Activated T-helper 17 cell treated with anti-CD3 and anti-CD28 coated beads, Interleukin-2, amount 50 U/mL, for 72 hours (primary cell): ENCODE data around the gene MED14. TPM values are rescaled to one million over a fixed set of nuclear protein-coding genes. Genes with fewer than 3 reads are reported as not detected.
A peak's percentile ranks its signal among the peaks of the same experiment; 100 is the strongest.

ENCODE experiments used
- ATAC-seq: fragments of 150-1000 bp; cut with Tn5 transposase; replicated peaks from 2 replicates; pipeline ENCODE4 v1.10.0; 2021; ENCODE audit warnings: mild to moderate bottlenecking, moderate library complexity
- H3K27ac Mint-ChIP-seq: one replicate; pipeline ENCODE4 v1.8.0; 2022; ENCODE audit warnings: mixed read lengths
- H3K27me3 Mint-ChIP-seq: one replicate; pipeline ENCODE4 v1.8.0; 2022; ENCODE audit warnings: mixed read lengths
- H3K36me3 Mint-ChIP-seq: one replicate; pipeline ENCODE4 v1.8.0; 2022; ENCODE audit warnings: low read depth, mild to moderate bottlenecking, mixed read lengths
- H3K4me1 Mint-ChIP-seq: one replicate; pipeline ENCODE4 v1.8.0; 2022; ENCODE audit warnings: mixed read lengths
- H3K4me3 Mint-ChIP-seq: one replicate; pipeline ENCODE4 v1.8.0; 2022; ENCODE audit warnings: mild to moderate bottlenecking, mixed read lengths
- H3K9me3 Mint-ChIP-seq: one replicate; pipeline ENCODE4 v1.8.0; 2022; ENCODE audit warnings: mixed read lengths
- total RNA-seq, 2 donors: library from RNA; stranded (reverse); gene quantifications; one replicate each; pipeline ENCODE4 v1.2.3, GENCODE V29; 2022

MED14 gene
- total RNA-seq, 2 donors from 2014 or later, result 39.4 to 41.8 TPM

DNA sequence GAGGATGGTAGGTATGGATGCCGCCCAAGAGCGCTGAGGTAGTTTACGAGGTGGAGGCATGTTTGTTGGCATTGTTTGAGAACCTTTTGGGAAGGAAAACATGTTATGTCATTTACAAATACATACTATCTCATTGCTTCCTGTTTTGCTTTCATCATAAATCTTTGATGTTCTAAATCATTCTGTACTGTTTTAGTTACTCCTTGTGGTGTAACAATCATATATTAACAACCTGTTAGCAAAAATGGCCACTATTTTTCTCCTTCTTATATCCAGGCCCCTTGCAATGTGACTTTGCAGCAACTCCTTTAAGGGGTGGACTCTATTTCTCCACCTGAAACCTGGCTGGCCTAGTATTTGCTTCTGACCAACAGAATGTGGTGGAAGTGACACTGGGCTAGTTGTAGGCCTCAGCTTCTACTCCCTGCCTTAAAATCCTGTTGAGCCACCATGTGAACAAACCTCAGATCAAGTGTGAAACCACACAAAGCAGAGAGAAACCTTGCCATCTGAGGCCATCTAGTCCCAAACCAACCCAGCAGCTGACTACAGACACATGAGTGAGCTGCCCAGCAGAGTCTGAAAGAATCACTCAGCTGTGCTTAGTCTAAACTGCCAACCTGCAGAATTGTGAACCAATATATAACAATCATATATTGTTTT, 72.1 kb downstream of the MED14 start:
- no peak for ATAC-seq

DNA sequence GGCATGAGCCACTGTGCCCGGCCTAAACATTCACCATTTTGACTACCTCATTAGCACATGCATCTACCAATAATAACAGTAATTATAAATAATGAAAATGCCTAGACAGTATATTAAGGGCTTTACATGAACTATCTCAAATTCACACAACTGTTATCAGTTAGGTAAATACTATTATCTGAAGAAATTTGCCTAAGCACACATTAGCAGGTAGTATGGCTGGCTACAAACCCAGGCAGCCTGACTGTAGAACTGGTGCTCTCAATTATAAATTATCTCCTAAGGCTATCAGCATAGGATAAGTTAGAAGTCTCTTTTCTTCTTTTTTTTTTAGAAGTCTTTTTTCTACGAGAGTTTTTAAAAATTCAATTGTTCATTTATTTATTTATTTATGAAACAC, 73.9 kb downstream of the MED14 start:
- Mint-ChIP-seq H3K27ac (no peak overlapping the region), H3K4me3 (no peak overlapping the region), H3K9me3 (no peaks in the 10 kb centered on the region), H3K4me1 (no peaks in the 10 kb centered on the region), H3K36me3 (peaks cover 70% of the 10 kb centered on the region), H3K27me3 (no peaks in the 10 kb centered on the region)
- no peak for ATAC-seq

More for the DNA sequence above, 72.1 kb downstream of the MED14 start:
- Mint-ChIP-seq H3K27me3 (no peaks in the 10 kb centered on the region), H3K4me3 (no peak overlapping the region), H3K4me1 (no peaks in the 10 kb centered on the region), H3K27ac (peak overlapping the region; percentile 41), H3K9me3 (no peaks in the 10 kb centered on the region), H3K36me3 (peaks cover 79% of the 10 kb centered on the region)

DNA sequence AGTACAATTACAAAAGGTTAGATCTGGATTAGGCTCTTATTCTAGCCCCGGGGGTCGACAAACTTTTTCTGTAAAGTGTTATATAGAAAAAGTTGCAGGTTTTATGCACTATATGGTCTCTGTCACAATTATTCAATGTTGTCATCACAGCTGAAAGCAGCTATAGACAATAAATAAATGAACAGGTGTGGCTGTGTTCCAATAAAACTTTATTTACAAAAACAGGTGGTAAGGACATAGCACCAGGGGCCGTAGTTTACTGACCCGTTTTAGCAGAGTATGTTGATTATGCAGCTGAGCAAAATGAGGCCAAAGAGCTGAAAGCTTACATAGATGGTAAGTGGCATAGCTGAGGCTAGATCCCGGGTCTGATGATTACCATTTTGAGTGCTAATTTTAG, 75.0 kb downstream of the MED14 start:
- H3K4me1 Mint-ChIP-seq, result no peaks in the 10 kb centered on the region
- peaks cover 68% of the 10 kb centered on the region for H3K36me3 Mint-ChIP-seq

DNA sequence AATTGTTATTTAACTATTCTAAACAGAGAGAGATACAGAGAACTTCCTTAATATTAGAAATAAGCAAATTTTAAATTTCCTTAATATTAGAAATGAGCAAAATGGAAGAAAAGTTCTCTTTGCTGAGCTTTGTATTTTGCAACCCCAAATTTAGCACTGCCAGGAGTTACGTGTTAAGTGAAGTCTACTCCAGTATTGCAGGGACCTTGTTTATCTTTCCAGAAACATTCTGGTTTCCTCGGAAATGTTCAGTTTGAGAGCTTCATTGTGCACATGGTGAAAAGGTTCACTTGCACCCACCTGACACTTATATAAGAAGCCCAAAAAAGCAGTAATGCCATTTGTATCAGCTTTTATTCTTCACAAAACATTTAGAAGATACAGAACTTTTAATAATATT, 81.8 kb downstream of the MED14 start:
- H3K27me3 Mint-ChIP-seq, result no peaks in the 10 kb centered on the region
- H3K4me3 Mint-ChIP-seq, result no peak overlapping the region
- peaks cover 55% of the 10 kb centered on the region for H3K36me3 Mint-ChIP-seq
- no peaks in the 10 kb centered on the region for H3K4me1 Mint-ChIP-seq
- no peaks in the 10 kb centered on the region for H3K9me3 Mint-ChIP-seq
- peak overlapping the region; percentile 82 for H3K27ac Mint-ChIP-seq
- no peak for ATAC-seq

More for the DNA sequence above, 75.0 kb downstream of the MED14 start:
- Mint-ChIP-seq H3K27ac (no peak overlapping the region), H3K27me3 (no peaks in the 10 kb centered on the region), H3K4me3 (no peak overlapping the region), H3K9me3 (no peaks in the 10 kb centered on the region)
- no peak for ATAC-seq

DNA sequence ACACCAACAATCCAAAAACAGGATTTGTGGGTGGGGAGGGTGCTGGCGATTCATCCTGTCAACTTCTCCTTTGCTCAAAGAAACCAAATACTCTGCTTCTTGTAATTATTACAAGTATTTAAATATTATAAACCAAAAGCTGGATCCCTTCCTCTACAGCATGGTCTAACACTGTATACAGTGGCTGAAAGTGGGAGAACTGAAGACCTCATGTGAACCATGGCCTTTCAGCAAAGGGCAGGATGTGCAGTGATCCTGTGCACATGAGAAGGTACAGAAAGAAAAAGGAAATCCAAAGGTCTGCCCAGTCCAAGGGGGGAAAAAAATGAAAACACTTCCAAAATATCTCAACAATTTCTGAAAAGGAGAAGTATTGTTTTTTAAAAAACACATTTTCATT, 82.7 kb downstream of the MED14 start:
- H3K4me1 Mint-ChIP-seq, result no peaks in the 10 kb centered on the region
- H3K27ac Mint-ChIP-seq, result no peak overlapping the region
- no peaks in the 10 kb centered on the region for H3K9me3 Mint-ChIP-seq
- peaks cover 54% of the 10 kb centered on the region for H3K36me3 Mint-ChIP-seq
- H3K27me3 Mint-ChIP-seq, result no peaks in the 10 kb centered on the region
- no peak for ATAC-seq
- no peak overlapping the region for H3K4me3 Mint-ChIP-seq

DNA sequence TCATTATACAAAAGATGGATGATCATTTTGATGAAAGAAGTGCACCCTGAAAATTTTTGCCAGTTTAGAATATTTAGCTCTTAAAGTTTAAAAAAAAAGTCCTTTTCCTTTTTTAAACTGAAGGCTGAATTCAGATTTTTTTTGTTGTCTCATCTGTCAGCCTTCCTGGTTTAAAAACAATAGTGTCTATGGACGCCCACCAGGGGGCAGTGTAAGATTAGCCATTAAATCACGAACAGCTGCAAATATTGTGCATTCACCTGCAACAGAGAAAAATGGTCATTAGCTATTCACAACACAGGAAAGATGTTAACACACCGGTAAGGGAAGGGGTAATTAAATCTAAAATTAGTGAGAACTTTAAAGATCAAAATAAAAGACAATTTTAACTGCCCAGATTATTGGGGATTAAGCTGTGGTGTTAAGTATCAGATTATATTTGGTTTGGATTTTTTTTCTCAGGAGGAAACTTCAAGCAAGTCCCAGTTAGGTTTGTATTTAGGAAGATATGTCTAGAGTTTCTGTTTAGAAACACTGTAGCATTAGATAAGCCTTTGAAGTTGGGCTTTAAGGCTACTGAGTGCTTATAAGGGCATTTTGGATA, 83.6 kb downstream of the MED14 start:
- Mint-ChIP-seq H3K4me3 (no peak overlapping the region), H3K27ac (no peak overlapping the region), H3K4me1 (no peaks in the 10 kb centered on the region), H3K9me3 (no peaks in the 10 kb centered on the region), H3K27me3 (no peaks in the 10 kb centered on the region), H3K36me3 (peaks cover 50% of the 10 kb centered on the region)
- ATAC-seq, result no peak

DNA sequence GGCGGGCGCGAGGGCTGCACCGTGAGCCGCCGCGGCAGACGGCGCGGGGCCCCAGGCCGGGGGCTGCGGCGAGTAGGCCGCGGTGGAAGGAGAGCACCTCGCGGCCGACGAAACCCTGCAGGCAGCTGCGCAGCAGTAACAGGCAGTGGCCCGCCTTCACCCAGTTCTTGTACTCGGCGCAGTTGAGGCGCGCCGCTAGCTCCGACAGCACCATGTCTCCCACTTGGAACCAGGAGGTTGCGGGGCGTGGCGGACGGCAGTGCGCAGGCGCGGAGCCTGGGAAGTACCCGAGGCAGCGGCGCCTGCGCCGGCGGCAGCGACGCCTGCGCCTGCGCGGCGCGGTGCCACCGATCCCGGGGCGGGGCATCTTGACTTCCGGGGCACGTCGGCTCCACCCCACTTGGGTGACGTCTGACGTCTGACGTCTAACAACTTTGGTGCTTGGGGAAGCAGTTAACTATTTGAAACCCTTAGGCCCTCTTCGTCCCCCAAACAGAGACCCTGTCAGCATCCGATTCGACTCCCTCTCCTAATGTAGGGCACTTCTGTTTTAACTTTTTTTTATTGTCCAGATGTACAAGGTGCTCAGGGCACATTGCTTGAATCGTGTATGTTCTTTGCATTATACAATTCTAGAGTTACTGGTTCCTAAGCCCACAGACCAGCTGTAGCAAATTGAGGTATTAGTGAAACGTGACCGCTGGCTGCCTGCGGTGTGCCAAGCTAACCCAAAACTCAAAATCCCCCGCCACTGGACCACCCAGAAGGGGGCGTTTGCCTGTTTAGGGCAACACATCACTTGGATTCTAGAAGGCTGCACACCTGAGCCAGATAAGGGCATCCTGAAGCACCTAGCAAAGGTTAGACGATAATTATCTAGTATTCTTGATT, 87.8 kb downstream of the MED14 start, which contains the start of gene CXorf38:
TSS of gene CXorf38 (minus strand) at position 255 of the 891 bp plus-strand sequence. CDS start at position 214, 41 bp downstream.
- Mint-ChIP-seq H3K9me3 (no peaks in the 10 kb centered on the region), H3K27me3 (no peaks in the 10 kb centered on the region), H3K36me3 (peaks cover 50% of the 10 kb centered on the region), H3K4me1 (peaks cover 8% of the 10 kb centered on the region), H3K4me3 (peak within 1 kb of the TSS; percentile 91), H3K27ac (peak within 1 kb of the TSS; percentile 95)
- ATAC-seq, result peak; percentile 77

DNA sequence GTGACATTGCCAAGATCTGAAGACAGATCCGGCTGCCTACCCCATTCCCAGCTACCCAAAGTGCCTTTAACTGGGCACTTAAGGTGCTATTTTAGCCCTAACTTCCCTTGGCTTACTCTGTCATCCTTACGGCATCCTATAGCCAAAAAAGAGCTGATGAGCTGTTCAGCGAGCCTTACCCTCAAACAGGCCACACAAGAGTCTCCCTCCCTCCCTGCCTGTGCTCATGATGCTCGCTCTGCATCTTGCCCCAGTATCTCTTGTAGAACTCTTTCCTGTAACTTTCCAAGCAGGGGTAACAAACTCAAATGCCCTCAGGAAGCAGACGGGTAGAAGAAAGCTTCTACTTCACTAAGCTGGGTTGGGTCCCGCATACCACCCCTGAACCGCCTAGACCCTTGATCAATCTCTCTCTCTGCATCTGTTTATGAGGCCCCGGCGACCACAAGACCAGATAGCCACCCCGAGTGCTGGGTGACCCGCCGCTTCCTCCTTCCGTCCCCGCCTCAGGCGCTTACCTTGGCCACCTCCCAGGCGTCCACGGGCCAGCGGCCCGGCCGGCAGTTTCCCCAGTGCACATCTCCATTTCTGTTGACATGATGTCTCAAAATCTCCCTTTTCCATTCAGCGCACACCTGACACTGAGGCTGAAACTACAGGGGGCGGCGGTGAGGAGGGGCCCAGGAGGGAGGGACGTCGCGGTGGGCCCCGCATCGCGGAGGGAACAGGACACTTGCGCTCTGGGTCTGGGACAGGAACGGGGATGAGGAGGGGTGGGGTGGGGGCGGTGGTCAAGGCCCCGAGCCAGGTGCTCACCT, 88.6 kb downstream of the MED14 start:
- Mint-ChIP-seq H3K9me3 (no peaks in the 10 kb centered on the region), H3K36me3 (peaks cover 55% of the 10 kb centered on the region), H3K27me3 (no peaks in the 10 kb centered on the region), H3K4me1 (peaks cover 15% of the 10 kb centered on the region), H3K4me3 (peak overlapping the region; percentile 91), H3K27ac (peak overlapping the region; percentile 95)
- ATAC-seq, result peak; percentile 40

DNA sequence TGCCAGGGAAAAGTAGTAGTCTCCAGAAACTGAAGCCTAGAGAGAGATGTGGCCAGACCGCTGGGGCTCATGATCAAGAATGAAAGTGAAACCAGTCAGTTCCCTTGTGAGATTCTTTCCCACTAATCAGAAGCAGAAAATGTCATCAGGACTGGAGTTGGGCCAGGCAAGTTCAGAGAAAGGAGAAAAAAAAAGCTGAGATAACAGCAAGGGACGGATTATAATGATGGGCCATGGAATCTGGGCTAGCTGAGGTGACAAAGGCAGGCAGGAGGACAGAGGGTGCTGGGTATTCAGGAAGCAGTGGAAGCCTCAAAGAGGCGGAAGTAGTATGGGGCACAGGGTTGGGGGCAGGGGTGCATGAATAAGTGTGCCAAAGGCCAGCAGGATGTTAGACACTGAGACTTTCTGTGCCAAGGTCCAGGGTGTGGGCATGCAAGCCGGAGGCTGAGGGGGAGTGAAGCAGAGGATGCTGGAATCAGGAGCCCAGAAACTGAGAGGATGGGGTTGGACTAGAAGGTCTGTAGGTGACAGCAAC, 90.5 kb downstream of the MED14 start:
- Mint-ChIP-seq H3K27me3 (no peaks in the 10 kb centered on the region), H3K9me3 (no peaks in the 10 kb centered on the region), H3K36me3 (peaks cover 55% of the 10 kb centered on the region), H3K4me1 (peaks cover 15% of the 10 kb centered on the region), H3K4me3 (peak overlapping the region; percentile 91), H3K27ac (peak overlapping the region; percentile 90)
- ATAC-seq, result peak; percentile 61

DNA sequence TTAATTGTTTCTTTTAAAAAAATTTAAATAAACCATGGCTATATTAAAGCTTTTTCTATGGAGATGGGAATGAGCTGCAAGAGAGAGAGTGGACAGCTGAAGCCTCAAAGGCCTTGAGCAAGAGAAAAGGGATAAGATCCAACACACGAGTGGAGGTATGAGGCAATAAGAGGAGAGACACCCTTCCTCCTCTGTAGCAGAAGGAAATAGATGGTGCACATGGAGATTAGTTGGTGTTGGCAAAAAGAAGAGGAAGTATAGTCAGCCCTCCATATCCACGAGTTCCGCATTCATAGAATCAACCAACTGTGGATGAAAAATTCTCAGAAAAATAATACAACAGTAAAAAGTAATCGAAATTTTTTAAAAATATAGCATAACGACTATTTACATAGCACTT, 91.2 kb downstream of the MED14 start:
- Mint-ChIP-seq H3K4me1 (peaks cover 19% of the 10 kb centered on the region), H3K36me3 (peaks cover 61% of the 10 kb centered on the region), H3K9me3 (no peaks in the 10 kb centered on the region), H3K4me3 (peak overlapping the region; percentile 91), H3K27me3 (no peaks in the 10 kb centered on the region), H3K27ac (peak overlapping the region; percentile 90)
- no peak for ATAC-seq

DNA sequence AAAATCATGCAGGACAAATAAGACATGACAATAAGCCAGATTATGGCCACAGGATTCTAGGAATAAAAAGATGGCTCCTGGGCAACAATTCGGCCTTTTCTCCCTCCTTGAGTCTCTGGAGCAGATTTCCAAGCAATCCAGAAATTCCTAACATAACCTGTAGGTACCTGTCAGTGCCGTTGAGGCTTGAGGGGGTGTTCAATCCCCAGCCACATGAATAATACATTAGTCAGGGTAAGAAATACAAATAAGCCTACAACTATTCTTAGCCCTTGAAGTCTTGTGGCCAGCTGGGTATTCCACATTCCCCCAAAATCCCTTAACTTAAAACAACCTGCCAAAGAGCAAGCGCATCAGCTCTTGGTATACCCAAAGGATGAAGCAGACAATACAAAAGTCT, 97.7 kb downstream of the MED14 start:
- peaks cover 90% of the 10 kb centered on the region for H3K36me3 Mint-ChIP-seq
- H3K4me1 Mint-ChIP-seq, result peaks cover 17% of the 10 kb centered on the region
- no peaks in the 10 kb centered on the region for H3K9me3 Mint-ChIP-seq
- H3K27ac Mint-ChIP-seq, result no peak overlapping the region
- H3K4me3 Mint-ChIP-seq, result no peak overlapping the region
- no peaks in the 10 kb centered on the region for H3K27me3 Mint-ChIP-seq
- no peak for ATAC-seq

DNA sequence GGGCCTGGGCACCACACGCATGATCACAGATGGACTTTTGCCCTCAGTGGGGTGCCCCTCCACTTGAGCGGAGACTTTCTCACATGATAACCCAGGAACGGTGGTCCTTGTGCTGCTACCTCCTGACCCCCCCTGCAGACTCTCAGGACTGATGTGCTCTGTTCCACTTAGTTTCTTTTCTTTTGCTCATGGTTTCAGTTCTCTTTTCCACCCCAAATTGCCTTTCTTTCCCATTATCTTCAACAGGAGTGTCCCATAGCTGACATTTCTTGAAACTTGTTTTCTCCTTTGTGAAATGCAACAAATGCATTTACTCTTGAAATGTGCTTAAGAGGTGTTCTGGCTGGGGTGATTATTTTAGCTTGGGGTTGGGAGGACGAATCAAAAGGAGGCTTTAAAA, 103.1 kb downstream of the MED14 start:
- Mint-ChIP-seq H3K27me3 (no peaks in the 10 kb centered on the region), H3K4me1 (peaks cover 5% of the 10 kb centered on the region), H3K27ac (peak overlapping the region; percentile 75), H3K9me3 (no peaks in the 10 kb centered on the region), H3K36me3 (peaks cover 90% of the 10 kb centered on the region), H3K4me3 (no peak overlapping the region)
- ATAC-seq, result no peak

DNA sequence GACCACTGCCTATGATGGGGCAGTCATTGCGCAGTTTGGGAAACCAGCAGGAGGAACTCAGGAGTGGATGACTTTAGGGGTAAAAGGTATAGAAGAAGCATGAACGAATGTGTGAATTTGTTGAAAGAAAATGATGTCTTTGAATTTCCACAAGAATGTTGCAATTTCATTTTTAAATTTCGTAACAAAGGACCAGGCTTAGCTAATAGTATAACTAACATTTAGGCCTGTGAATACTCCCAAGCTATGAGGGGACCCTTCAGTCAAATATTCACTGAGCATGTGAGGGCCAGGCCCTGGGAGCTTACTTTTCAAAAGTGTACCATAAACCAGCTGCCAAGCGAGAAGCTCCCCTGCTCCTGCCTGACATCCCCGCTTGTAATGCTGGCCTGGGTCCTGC, 106.8 kb downstream of the MED14 start:
- Mint-ChIP-seq H3K27ac (no peak overlapping the region), H3K9me3 (no peaks in the 10 kb centered on the region), H3K36me3 (peaks cover 62% of the 10 kb centered on the region), H3K4me1 (peaks cover 5% of the 10 kb centered on the region), H3K4me3 (no peak overlapping the region), H3K27me3 (no peaks in the 10 kb centered on the region)
- ATAC-seq, result no peak

DNA sequence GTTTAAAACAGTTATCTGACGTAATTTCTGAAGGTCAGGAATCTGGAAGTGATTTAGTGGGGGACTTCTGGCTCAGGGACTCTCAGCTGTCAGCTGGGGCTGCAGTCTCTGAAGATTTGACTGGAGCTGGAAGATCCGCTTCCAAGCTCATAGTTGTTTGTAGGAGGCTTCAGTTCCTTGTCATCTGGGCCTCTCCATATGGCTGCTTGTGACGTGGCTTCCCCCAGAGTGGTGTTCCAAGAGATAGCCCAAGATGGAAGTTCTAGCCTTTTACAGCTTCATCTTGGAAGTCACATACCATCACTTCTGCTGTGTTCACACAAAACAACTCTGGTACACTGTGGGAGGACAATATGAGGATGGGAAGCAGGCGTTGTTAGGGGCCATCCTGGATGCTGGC, 110.0 kb downstream of the MED14 start:
- no peaks in the 10 kb centered on the region for H3K9me3 Mint-ChIP-seq
- no peak overlapping the region for H3K27ac Mint-ChIP-seq
- H3K36me3 Mint-ChIP-seq, result peaks cover 31% of the 10 kb centered on the region
- no peak for ATAC-seq
- no peaks in the 10 kb centered on the region for H3K4me1 Mint-ChIP-seq
- H3K4me3 Mint-ChIP-seq, result no peak overlapping the region
- H3K27me3 Mint-ChIP-seq, result no peaks in the 10 kb centered on the region
